ENCODE measurements around the gene TEAD2.
A peak's percentile ranks its signal among the peaks of the same experiment; 100 is the strongest.

Gene TEAD2

DNA sequence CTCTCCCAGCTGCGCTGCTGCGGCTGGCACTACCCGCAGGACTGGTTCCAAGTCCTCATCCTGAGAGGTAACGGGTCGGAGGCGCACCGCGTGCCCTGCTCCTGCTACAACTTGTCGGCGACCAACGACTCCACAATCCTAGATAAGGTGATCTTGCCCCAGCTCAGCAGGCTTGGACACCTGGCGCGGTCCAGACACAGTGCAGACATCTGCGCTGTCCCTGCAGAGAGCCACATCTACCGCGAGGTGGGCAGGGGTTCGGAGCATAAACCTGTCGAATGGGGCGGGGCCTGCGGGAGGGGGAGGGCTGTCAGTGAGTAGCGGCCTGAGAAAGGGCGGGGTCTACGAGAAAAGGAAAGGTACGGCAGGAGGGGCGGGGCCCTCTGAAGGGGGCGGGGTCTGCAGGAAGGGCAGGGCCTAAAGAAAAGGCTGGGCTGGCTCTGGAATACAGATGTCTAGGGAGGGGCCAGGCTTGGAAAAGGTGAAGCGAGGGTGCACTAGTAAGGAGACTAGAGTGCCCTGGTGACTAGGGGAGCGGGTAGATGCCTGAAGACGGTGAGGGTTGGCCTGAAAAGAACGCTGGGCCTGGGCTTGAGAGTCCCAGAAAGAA is 23.4 kb downstream of the TEAD2 start:
- TF ChIP-seq, protein P1, sequence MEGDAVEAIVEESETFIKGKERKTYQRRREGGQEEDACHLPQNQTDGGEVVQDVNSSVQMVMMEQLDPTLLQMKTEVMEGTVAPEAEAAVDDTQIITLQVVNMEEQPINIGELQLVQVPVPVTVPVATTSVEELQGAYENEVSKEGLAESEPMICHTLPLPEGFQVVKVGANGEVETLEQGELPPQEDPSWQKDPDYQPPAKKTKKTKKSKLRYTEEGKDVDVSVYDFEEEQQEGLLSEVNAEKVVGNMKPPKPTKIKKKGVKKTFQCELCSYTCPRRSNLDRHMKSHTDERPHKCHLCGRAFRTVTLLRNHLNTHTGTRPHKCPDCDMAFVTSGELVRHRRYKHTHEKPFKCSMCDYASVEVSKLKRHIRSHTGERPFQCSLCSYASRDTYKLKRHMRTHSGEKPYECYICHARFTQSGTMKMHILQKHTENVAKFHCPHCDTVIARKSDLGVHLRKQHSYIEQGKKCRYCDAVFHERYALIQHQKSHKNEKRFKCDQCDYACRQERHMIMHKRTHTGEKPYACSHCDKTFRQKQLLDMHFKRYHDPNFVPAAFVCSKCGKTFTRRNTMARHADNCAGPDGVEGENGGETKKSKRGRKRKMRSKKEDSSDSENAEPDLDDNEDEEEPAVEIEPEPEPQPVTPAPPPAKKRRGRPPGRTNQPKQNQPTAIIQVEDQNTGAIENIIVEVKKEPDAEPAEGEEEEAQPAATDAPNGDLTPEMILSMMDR (IDR thresholded peaks at IDR 0.05; ENCODE audit: extremely low read depth, missing control alignments), result no peak
- DNase-seq (ENCODE audit: low spot score), result peak; percentile 56

- TF ChIP-seq, protein P1 (IDR thresholded peaks at IDR 0.05; ENCODE audit: extremely low read depth, missing control alignments), result no peak
- peak; percentile 5 for DNase-seq (ENCODE audit: low spot score)
These were observed 24.1 kb downstream of the TEAD2 start for GRCh38 chr19:49338023-49338677.

GRCh38 chr19:49337267-49338022 is 24.8 kb downstream of the TEAD2 start:
- DNase-seq (ENCODE audit: low spot score), result peak; percentile 4
- TF ChIP-seq, protein P1 (IDR thresholded peaks at IDR 0.05; ENCODE audit: extremely low read depth, missing control alignments), result no peak

- TF ChIP-seq, protein P1 (IDR thresholded peaks at IDR 0.05; ENCODE audit: extremely low read depth, missing control alignments), result no peak
These were observed 25.5 kb downstream of the TEAD2 start for GRCh38 chr19:49336482-49337266.

GRCh38 chr19:49335784-49336481 is 26.3 kb downstream of the TEAD2 start:
- DNase-seq (ENCODE audit: low spot score), result peak; percentile 79
- TF ChIP-seq, protein P1 (IDR thresholded peaks at IDR 0.05; ENCODE audit: extremely low read depth, missing control alignments), result no peak

More at GRCh38 chr19:49336482-49337266, 25.5 kb downstream of the TEAD2 start:
- DNase-seq (ENCODE audit: low spot score), result no peak

GRCh38 chr19:49335071-49335783 is 27.0 kb downstream of the TEAD2 start, which contains the start of gene CD37:
TSS of gene CD37 (plus strand) at chr19:49335406. CDS start at chr19:49335541, 135 bp downstream.
- TF ChIP-seq, protein P1 (IDR thresholded peaks at IDR 0.05; ENCODE audit: extremely low read depth, missing control alignments), result no peak
- DNase-seq (ENCODE audit: low spot score), result peak; percentile 78

All from GM20000 (cell line).